ENCODE measurements around the gene CRABP2. TPM values are rescaled to one million over a fixed set of nuclear protein-coding genes. Genes with fewer than 3 reads are reported as not detected.

Gene CRABP2
- polyA plus RNA-seq, 2 of the 4 experiments (the other 2 are of a cell fraction) = 1.7 to 15.6 TPM

GRCh38 chr1:156740741-156741480 lies 35.5 kb upstream of the CRABP2 start, which contains the start of gene MRPL24 (continued):
- TF ChIP-seq ATOH8 (CRISPR knock-in tag; IDR thresholded peaks at IDR 0.05; ENCODE audit: low read depth) (peak; percentile 78; the same call in 1 of the 2 replicates), CEBPB (IDR thresholded peaks at IDR 0.05) (no peak), RFX5 (IDR thresholded peaks at IDR 0.05) (no peak), KDM1A (IDR thresholded peaks at IDR 0.05; ENCODE audit: low read depth) (no peak), HMGXB4 (CRISPR knock-in tag; IDR thresholded peaks at IDR 0.05; ENCODE audit: borderline replicate concordance) (no peak), HDAC2 (IDR thresholded peaks at IDR 0.05) (no peak), HOXA7 (CRISPR knock-in tag; IDR thresholded peaks at IDR 0.05) (no peak), EHMT2 (IDR thresholded peaks at IDR 0.05; ENCODE audit: low read depth) (no peak), ZFP36 (IDR thresholded peaks at IDR 0.05; ENCODE audit: borderline replicate concordance, partially characterized antibody) (no peak), HOXB5 (CRISPR knock-in tag; IDR thresholded peaks at IDR 0.05) (0 out of 2 replicates have a peak, but pooled peaks have one; percentile 33), NPAS2 (CRISPR knock-in tag; IDR thresholded peaks at IDR 0.05; ENCODE audit: borderline replicate concordance) (no peak), NR3C1 (IDR thresholded peaks at IDR 0.05) (no peak), ESRRA (IDR thresholded peaks at IDR 0.05; ENCODE audit: borderline replicate concordance, low read length) (no peak), ZC3H11A (IDR thresholded peaks at IDR 0.05) (no peak), MAFK (IDR thresholded peaks at IDR 0.05; ENCODE audit: partially characterized antibody) (no peak), RAD21 (conservative IDR thresholded peaks at IDR 0.05 in 1 of 2, IDR thresholded peaks at IDR 0.05 in 1 of 2) (no peak), CBX8 (IDR thresholded peaks at IDR 0.05) (no peak), POLR2AphosphoS2 (conservative IDR thresholded peaks at IDR 0.05; ENCODE audit: low read length) (peak; percentile 87), MAZ (IDR thresholded peaks at IDR 0.05; ENCODE audit: borderline replicate concordance, low read depth, low read length) (no peak), BHLHE40 (IDR thresholded peaks at IDR 0.05; ENCODE audit: low read depth, low read length) (no peak), TP53 (CRISPR knock-in tag; IDR thresholded peaks at IDR 0.05) (no peak), KDM5A (IDR thresholded peaks at IDR 0.05) (no peak), ZNF302 (CRISPR knock-in tag; IDR thresholded peaks at IDR 0.05) (no peak), SMC3 (IDR thresholded peaks at IDR 0.05) (no peak; the same call in 2 of the 3 replicates)
- TF ChIP-seq, protein P1, sequence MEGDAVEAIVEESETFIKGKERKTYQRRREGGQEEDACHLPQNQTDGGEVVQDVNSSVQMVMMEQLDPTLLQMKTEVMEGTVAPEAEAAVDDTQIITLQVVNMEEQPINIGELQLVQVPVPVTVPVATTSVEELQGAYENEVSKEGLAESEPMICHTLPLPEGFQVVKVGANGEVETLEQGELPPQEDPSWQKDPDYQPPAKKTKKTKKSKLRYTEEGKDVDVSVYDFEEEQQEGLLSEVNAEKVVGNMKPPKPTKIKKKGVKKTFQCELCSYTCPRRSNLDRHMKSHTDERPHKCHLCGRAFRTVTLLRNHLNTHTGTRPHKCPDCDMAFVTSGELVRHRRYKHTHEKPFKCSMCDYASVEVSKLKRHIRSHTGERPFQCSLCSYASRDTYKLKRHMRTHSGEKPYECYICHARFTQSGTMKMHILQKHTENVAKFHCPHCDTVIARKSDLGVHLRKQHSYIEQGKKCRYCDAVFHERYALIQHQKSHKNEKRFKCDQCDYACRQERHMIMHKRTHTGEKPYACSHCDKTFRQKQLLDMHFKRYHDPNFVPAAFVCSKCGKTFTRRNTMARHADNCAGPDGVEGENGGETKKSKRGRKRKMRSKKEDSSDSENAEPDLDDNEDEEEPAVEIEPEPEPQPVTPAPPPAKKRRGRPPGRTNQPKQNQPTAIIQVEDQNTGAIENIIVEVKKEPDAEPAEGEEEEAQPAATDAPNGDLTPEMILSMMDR (IDR thresholded peaks at IDR 0.05) = no peak
- TF ChIP-seq, protein P2, sequence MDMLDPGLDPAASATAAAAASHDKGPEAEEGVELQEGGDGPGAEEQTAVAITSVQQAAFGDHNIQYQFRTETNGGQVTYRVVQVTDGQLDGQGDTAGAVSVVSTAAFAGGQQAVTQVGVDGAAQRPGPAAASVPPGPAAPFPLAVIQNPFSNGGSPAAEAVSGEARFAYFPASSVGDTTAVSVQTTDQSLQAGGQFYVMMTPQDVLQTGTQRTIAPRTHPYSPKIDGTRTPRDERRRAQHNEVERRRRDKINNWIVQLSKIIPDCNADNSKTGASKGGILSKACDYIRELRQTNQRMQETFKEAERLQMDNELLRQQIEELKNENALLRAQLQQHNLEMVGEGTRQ (IDR thresholded peaks at IDR 0.05) = peak; percentile 16; the same call in 1 of the 2 replicates
- TF ChIP-seq, protein P3, sequence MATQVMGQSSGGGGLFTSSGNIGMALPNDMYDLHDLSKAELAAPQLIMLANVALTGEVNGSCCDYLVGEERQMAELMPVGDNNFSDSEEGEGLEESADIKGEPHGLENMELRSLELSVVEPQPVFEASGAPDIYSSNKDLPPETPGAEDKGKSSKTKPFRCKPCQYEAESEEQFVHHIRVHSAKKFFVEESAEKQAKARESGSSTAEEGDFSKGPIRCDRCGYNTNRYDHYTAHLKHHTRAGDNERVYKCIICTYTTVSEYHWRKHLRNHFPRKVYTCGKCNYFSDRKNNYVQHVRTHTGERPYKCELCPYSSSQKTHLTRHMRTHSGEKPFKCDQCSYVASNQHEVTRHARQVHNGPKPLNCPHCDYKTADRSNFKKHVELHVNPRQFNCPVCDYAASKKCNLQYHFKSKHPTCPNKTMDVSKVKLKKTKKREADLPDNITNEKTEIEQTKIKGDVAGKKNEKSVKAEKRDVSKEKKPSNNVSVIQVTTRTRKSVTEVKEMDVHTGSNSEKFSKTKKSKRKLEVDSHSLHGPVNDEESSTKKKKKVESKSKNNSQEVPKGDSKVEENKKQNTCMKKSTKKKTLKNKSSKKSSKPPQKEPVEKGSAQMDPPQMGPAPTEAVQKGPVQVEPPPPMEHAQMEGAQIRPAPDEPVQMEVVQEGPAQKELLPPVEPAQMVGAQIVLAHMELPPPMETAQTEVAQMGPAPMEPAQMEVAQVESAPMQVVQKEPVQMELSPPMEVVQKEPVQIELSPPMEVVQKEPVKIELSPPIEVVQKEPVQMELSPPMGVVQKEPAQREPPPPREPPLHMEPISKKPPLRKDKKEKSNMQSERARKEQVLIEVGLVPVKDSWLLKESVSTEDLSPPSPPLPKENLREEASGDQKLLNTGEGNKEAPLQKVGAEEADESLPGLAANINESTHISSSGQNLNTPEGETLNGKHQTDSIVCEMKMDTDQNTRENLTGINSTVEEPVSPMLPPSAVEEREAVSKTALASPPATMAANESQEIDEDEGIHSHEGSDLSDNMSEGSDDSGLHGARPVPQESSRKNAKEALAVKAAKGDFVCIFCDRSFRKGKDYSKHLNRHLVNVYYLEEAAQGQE (IDR thresholded peaks at IDR 0.05) = no peak; the same call in 1 of the 2 replicates
